Prostate gland (tissue), 2 donors: ENCODE results near the gene FIBIN.

ENCODE experiments used
- POLR2A ChIP-seq: fragments of 450-650 bp; IDR thresholded peaks from one replicate; pipeline ENCODE4 v1.6.1; 2016; ENCODE audit warnings: antibody characterized with exemption, mild to moderate bottlenecking
- POLR2AphosphoS5 ChIP-seq: sonication (generic); formaldehyde crosslinking; IDR thresholded peaks from one replicate; pipeline ENCODE4 v1.6.1; 2017; ENCODE audit warnings: antibody characterized with exemption
- TF ChIP-seq, protein P1 (sequence below), 4 experiments: fragments of 200-600 bp in 2 of 4; fragments of 450-650 bp in 2 of 4; sonication (generic) in 2 of 4; IDR thresholded peaks; 1 replicate in 3 of 4; 2 replicates in 1 of 4; pipeline ENCODE4 v1.5.1; 2016 to 2019; ENCODE audit warnings: antibody characterized with exemption in 4 of 4, mild to moderate bottlenecking in 2 of 4, moderate library complexity in 2 of 4

GRCh38 chr11:27040302-27041115, 46.6 kb downstream of the FIBIN start, which contains the start of gene BBOX1:
- TF ChIP-seq POLR2A (no peak), POLR2AphosphoS5 (no peak)
- TF ChIP-seq, protein P1, sequence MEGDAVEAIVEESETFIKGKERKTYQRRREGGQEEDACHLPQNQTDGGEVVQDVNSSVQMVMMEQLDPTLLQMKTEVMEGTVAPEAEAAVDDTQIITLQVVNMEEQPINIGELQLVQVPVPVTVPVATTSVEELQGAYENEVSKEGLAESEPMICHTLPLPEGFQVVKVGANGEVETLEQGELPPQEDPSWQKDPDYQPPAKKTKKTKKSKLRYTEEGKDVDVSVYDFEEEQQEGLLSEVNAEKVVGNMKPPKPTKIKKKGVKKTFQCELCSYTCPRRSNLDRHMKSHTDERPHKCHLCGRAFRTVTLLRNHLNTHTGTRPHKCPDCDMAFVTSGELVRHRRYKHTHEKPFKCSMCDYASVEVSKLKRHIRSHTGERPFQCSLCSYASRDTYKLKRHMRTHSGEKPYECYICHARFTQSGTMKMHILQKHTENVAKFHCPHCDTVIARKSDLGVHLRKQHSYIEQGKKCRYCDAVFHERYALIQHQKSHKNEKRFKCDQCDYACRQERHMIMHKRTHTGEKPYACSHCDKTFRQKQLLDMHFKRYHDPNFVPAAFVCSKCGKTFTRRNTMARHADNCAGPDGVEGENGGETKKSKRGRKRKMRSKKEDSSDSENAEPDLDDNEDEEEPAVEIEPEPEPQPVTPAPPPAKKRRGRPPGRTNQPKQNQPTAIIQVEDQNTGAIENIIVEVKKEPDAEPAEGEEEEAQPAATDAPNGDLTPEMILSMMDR (IDR thresholded peaks at IDR 0.05): no peak
